Activated CD4-positive, alpha-beta T cell treated with anti-CD3 and anti-CD28 coated beads, Interleukin-2, amount 50 U/mL, for 24 hours (primary cell): ENCODE data around the gene FBXW8.

ENCODE experiments used
- DNase-seq, 2 donors: peaks; one replicate each; pipeline ENCODE4 v3.0.0-alpha.2; 2020; ENCODE audit warnings: low read depth in 1 of 2, low spot score in 1 of 2

FBXW8 gene

DNA sequence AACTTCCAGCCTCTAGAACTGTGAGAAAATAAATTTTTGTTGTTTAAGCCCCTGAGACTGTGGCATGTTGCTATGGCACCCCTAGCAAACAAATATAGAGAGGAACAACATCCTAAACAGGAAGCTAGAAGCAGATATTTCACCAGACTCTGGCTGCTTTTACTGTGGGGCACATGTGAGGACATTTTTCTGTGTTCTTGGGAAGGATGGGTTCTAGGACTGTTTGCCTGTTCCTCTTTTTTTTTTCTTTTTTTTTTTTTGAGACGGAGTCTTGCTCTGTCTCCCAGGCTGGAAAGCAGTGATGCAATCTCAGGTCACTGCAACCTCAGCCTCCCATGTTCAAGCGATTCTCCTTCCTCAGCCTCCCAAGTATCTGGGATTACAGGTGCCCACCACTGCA lies 25.3 kb upstream of the FBXW8 start:
- no peak for DNase-seq

DNA sequence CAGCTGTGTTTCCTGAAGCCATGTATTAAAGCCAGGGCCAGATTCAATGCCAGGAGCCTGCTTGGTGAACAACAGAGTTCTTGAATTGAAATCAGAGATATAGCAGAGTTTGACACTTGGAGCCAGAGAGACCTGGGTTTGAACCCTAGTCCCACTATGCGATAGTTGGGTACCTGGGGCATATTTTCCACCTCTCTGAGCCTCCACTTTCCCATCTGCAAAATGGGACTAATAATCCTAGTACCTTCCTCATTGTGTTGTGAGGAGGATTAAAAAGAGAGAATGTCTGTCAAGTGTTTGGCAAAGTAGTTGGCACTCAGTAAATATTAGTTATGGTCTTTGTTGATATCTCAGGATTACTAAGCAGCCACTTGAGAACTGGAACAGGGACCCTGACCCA lies 23.5 kb upstream of the FBXW8 start:
- no peak for DNase-seq

DNA sequence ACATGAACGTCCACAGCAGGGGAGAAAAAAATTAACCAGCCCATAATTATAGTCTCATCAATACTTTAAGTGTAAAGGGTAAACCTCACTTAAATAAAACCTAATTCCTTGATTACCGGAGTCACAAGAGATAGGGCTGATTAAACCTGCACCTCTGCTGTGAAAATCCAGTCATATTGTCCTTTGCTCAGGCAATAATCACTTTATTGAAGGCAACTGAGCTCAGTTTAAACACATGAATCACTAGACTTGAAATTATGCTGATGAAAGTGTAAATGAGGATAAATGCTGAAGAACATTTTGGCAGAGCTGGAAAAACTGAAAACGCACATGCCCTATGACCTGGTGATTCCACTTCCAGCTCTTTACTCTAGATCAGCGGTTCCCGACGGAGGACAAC lies 22.9 kb upstream of the FBXW8 start:
- no peak for DNase-seq

DNA sequence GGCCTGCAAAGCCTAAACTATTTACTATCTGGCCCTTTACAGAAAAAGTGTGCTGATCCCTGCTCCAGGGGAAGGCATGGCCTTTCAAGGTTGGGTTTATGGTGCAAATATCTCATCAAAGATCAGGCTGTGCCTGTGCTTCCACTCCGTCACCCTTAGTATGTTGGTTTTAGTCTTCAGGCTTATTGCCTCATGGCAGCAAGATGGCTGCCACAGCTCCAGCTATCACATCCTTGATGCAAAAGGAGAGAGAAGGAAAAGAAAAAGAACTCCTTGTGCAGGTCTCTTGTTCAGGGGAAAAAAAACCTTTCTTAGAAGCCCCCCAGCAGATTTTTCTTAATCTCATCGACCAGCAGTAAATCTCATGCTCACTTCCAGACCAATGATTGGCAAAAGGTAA lies 20.4 kb upstream of the FBXW8 start:
- DNase-seq: no peak

DNA sequence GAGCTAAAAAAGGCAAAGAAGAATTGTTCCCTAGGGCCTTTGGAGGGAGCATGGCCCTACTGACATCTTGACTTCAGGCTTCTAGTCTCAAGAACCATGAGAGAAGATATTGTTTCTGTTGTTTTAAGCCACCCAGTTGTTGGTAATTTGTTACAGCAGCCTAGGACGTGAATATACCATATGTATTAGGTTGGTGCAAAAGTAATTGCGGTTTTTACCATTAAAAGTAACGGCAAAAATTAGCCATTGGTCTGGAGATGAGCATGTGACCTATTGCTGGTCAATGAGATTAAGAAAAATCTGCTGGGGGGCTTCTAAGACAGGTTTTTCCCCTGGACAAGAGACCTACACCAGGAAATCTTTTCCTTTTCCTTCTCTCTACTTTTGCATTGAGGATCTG lies 19.7 kb upstream of the FBXW8 start:
- DNase-seq: no peak

DNA sequence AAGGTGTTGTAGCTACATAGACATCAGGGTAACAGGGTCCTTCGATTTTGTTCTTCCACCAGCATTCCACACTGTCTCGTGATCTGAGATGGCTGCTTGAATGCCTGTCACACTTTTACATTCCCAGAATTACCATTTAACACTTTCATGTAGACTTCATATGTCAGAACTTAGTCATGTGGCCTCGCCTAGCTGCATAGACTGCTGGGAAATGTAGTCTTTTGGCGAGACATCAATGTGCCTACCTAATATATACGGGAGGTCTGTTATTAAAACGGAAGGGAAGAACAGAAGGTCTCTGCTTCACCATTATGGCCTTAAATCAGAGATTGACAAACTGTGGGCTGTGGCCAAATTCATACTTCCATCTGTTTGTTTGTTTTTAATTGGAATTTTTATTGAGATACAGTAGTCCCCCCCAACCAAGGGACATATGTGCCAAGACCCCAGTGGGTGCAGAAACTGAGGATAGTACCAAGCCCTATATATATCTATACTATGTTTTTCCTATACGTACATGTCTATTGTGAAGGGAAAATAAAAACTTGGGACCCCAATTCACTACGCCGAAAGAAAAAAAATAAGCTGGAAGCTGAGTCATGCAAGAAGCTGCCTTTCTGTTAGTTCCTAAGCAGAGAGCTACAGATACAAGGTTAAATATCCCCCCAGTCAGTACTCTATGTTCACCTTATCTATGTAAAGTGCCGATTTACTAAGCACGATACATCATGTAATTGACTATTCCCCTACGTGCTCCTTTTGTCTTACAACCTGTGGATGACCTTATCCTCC lies 18.2 kb upstream of the FBXW8 start:
- no peak for DNase-seq

DNA sequence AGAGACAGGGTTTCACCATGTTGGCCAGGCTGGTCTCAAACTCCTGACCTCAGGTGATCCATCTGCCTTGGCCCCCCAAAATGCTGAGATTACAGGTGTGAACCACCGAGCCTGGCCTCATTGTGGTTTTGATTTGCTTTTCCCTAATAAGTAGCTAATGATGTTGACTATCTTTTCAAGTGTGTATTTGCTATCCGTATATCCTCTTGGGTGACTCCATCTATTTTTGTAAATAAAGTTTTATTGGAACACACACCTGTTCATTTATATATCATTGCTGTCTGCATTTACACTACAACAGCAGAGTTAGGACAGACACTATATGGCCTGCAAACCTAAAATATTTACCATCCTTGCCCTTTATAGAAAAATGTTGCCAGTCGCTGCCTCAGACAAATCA lies 15.8 kb upstream of the FBXW8 start:
- no peak for DNase-seq

DNA sequence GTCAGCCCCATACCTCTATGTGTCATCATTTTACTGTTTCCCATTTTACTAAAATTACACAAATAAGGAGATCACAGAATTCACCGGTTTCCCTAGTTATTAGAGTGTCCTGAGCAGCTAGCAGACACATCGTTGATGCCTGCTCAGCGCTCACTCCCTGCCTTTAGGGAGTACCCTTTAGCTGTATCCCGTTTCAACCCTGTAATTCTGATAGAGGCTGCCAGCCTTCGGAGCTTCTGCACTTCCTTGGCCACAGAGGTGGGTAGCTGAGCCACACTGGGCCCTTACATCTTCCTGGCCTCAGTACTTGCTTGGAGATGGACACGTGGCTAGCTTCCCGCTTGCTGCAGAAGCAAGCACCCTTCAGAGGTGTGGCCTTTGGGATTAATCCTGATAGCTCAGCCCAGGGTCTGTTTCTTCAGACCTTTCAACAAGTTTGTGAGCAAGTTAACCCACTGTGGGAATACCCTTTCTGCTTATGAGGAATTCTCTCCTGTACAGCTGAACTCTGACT lies 14.3 kb upstream of the FBXW8 start:
- DNase-seq: no peak

DNA sequence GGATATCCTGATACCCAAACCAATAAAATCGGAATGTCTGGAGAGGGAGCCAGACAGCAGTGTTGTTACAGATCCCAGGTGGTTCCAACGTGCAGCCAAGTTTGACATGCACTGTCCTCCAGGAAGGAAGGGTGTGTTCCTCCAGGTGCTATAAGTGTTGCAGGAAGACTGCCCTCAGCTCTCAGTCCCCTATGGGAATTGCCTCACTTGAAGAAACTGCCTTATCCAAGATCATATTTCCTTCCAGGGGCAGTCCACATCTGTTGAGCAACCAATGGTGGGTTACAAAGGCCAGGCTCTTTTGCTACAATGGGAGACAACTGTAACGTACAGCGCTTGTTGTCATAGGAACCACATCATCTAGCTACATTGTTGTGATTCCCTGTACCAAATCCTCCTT lies 13.3 kb upstream of the FBXW8 start:
- no peak for DNase-seq

DNA sequence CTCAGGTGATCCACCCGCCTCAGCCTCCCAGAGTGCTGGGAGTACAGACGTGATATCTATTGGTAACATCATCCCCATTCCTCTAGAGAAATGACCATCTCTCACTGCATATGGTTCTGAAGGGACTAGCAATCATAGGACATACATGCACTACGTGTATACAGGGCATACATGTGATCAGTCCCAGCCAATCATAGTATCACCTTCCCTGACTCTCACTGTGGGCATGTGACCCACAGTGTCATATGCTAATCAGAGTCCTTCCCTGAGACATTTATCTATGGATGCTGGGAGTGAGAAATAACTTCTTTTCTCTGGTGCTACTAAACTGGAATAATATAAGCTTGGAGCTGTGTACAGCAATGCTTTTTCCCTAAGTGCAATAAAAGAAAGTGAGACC lies 12.1 kb upstream of the FBXW8 start:
- DNase-seq: no peak

DNA sequence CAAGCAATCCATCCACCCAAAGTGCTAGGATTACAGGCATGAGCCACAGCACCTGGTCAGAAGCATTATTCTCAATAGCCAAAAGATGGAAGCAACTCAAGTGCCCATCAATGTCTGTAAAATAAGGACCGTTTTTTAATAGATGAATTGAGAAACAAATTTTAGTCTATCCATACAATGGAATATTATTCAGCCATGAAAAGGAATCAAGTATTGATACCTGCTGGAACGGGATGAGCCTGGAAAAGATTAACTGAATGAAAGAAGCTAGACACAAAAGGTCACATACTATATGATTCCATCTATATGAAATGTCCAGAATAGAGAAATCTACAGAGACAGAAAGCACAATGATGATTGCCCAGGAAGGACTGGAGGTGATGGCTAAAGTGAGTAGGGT lies 9.1 kb upstream of the FBXW8 start:
- no peak for DNase-seq

DNA sequence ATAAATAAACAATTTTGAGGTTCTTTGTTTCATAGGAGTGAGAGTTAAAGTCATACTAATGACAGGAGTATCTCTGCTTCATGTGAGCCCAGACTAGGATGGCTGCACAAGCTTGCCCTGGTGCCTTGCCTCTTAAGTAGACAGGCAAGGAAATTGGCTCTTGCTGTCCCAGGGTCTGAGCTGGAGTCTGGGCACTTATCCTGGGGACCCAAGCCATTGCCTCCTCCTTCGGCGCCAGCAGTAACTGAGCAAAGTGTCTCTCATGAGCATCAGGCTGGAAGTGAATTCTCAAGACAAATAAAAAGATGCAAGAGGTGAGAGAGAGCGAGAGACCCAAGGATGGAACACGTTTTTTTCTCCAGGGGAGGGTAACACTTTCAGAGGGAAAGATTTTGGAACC lies 6.9 kb upstream of the FBXW8 start:
- no peak for DNase-seq

DNA sequence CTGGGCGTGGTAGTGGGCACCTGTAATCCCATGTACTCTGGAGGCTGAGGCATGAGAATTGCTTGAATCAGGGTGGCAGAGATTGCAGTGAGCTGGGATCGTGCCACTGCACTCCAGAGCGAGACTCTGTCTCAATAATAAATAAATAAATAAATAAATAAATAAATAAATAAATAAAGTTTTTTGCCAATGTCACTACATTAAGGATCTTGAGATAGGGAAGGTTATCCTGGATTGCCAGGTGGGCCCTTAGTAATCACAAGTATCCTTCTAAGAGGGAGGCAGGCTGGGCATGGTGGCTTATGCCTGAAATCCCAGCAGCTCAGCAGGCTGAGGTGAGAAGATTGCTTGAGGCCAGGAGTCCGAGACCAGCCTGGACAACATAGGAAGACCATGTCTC lies 4.5 kb upstream of the FBXW8 start:
- no peak for DNase-seq

DNA sequence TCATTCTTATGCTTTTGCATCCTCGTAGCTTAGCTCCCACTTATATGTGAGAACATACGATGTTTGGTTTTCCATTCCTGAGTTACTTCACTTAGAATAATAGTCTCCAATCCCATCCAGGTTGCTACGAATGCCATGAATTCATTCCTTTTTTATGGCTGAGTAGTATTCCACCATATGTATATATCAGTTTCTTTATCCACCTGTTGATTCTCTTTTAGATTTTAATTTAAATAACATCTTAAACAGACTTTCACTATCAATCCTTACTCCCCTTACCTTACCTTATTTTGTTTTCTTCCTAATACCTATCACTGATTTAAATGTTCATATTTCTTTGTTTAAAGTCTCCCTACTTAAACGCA lies 488 bp upstream of the FBXW8 start:
- no peak for DNase-seq

DNA sequence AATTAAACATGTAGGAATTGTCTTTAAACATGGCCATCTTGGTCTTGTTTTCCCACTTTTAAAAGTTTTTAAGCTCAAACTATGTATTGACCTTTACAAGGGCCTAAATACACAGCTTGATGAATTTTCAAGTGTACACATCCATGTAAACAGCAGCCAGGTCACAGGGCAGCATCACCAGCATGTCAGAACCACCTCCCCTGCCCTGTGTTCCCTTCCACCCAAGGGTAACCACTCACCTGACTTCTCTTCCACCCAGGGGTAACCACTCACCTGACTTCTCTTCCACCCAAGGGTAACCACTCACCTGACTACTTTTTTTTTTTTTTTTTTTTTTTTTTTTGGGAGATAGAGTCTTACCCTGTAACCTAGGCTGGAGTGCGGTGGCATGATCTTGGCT lies 4.6 kb downstream of the FBXW8 start:
- no peak for DNase-seq

DNA sequence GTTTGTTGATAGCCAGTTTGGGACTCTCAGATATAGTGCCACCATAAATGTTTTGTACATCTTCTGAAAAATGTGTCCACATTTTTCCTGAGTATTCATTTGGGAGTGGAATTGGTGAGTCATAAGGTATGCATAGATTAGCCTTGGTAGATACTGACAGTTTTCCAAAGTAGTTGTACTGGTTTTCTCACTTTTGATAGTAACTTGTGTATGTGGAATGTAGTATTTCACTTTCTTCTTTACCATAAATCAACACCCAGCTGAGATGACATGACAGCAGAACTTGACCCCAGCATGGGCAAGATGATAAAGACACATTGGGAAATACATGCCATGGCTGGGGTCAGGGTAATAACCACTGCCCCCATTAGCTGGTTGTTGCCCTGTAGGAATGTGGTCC lies 5.4 kb downstream of the FBXW8 start:
- no peak for DNase-seq

DNA sequence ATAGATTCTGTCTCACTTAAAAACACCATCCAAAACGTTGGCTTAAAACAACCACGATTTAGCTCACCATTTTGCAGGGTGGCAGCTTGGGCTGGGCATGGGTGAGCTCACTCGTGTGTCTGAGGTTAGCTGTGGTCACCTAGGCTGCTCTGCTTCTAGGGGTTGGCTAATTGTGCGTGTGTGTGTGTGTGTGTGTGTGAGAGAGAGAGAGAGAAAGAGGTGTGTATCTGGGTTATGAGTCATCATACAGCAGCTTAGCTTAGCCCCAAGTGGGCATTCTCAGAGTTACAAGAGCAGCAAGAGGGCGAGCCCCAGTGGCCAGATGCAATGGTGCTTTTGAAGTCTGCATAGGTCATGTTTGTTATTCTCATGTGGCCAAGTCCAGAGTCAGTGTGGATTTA lies 6.0 kb downstream of the FBXW8 start:
- DNase-seq: peak in 1 of 2 donors; percentile 5

DNA sequence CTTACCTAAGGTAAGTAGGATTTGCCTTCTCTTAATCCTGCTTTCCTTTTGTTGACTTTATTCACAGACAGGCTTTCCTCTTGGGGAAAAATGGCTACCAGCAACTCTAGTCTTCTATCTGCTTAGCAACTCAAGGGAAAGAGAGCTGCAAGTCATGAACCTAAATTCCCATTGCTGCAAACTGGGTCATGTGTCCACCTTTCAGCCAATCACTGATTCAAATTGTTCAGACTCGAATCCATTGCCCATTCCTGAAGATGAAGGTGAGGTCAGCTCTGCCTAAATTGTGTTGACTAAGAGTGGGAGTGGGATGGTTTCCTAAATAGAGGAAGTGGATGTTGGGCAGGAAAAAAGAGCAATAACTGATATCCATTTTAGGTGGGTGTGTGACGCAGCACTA lies 7.7 kb downstream of the FBXW8 start:
- no peak for DNase-seq

DNA sequence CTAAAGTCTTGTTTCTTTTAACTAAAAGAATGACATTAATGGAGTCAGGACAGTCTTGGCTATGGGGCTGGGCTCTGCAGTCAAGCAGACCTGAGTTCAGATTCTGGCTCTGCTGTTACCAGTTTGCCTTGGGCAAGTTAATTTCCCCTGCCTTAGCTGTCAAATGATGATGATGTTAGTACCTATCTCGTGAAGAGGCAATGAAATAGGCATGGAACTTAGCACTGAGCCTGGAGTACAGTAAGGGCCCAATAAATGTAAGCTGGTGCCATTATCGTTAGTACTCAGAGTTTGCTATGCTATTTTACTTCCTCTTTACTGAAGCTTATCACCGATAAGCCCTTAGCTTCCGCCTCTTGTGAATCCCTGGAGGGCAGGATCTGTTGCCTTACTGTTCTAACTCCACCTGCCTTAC lies 8.5 kb downstream of the FBXW8 start:
- no peak for DNase-seq

DNA sequence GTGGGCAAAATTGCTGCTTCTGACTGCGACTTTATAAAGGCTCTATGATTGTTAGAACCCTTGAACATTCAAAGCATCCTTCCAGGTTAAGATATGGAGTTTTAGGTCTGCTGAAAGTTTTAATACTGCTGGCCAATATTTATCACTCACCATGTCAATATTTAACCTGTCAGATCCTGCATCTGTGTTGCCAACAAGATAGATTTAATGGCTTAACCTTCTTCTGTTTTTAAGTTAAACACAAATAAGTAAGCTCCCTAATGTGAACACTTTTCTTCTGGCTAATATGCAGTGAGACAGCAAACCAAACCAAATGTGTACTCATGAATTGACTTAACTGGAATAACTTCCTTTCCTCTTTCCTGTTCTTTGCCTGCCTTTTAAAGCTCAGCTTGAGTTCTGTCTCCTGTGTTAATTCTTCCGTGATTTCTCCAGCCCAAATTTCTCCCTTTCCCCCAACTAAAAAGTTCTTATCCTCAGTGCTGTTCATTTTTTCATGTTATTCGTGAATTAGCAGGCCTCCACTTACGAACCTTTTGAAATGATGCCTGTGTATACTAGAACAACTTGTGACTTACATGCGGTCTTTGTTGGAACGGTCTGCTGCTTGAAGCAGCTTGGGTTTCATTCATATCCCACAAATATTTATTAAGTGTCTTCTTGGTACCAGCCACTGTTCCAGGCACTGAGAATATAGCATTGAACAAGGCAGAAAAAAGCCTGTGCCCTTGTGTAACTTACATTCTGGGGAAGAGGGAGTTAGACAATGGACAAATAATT lies 9.1 kb downstream of the FBXW8 start:
- DNase-seq: no peak

DNA sequence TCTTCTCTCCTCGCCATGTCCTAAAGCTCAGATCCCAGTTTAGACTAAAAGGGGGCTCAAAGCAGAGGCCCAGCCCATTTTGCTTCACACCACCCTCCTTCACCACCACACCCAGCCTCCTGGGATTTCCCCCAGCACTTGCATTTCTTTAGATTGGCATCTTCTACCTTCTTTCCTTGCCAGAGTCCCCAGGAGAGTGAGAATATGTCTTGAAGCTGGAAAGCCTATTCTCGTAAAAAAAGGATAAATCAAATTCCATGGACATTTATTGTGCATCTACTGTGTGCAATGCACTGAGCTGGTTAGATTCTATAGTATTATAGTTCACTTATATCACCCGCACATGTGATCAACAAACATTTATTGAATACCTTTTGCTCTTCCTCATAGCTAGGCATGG lies 10.2 kb downstream of the FBXW8 start:
- DNase-seq: no peak

DNA sequence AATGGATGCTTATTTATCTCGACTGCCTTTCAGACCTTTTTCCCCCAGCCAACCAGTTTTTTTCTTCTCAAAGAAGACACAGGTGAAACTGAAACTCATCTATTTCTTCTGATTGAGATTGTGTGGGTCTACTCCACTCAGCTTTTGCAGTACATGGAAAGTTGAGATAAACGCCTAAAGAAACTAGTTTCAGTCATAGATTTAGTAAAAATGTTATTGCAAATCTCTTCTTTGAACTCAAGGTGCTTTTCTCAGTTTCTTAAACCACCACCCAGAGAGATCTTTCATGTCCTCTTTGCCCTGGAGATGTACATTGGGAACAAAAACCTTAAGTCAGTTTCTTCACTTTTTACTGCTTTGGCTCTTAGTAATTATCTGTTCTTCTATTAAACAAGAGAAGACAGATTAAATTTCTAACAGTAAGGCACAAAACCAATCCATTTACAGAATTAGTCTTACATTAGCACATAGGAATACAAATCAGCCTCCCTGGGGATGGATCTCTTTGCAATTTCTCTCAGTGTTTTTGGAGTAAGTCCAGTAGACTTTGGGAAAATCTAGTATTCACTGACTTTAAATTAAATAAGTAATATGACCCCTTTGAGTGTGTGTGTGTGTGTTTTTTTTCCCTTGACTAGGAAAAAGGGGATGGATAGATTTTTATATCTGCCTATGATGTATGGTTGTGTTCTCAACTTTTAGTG lies 11.6 kb downstream of the FBXW8 start:
- DNase-seq: no peak
